H1 (cell line): ENCODE data around the gene HIVEP2. TPM values are rescaled to one million over a fixed set of nuclear protein-coding genes. Genes with fewer than 3 reads are reported as not detected.

Source experiments
- CTCF ChIA-PET: fragments of 300-600 bp; sonication (Branson Sonifier 250); formaldehyde crosslinking; loops from one replicate; lab custom pipeline; 2021; ENCODE audit not compliant: partially characterized antibody; lab: Charles Lee
- POLR2A ChIA-PET: fragments of 300-600 bp; sonication (Branson Sonifier 250); formaldehyde crosslinking; loops from one replicate; lab custom pipeline; 2021; ENCODE audit warnings: inconsistent platforms; ENCODE audit not compliant: partially characterized antibody; lab: Charles Lee
- DNase-seq, 2 experiments: peaks; one replicate each; pipeline versions ENCODE4 v3.0.0 to v3.0.0-alpha.2; 2010 to 2022; ENCODE audit warnings: low spot score in 2 of 2, low read depth in 1 of 2, mixed read lengths in 1 of 2
- FAIRE-seq: peaks from 2 replicates; lab custom pipeline; 2011; peaks lifted over from hg19 to GRCh38; lab: Jason Lieb, UNC
- H2AFZ ChIP-seq: 2 replicates; pipeline ENCODE4 v1.8.1; 2012; ENCODE audit warnings: low read length, inconsistent platforms
- H2AK5ac ChIP-seq: 2 replicates; pipeline ENCODE4 v1.6.1; 2013; ENCODE audit warnings: low read depth, low read length
- H2BK120ac ChIP-seq: replicated peaks from 2 replicates; pipeline ENCODE3; 2013; ENCODE audit warnings: low read depth, low read length, inconsistent platforms
- H2BK12ac ChIP-seq: 2 replicates; pipeline ENCODE4 v1.6.1; 2013; ENCODE audit warnings: low read depth, low read length
- H2BK15ac ChIP-seq: 2 replicates; pipeline ENCODE4 v1.6.1; 2013; ENCODE audit warnings: low read length
- H2BK20ac ChIP-seq: 2 replicates; pipeline ENCODE4 v1.6.1; 2013; ENCODE audit warnings: low read length
- H2BK5ac ChIP-seq: 2 replicates; pipeline ENCODE4 v1.6.1; 2013; ENCODE audit warnings: low read depth, low read length
- H3K14ac ChIP-seq: 2 replicates; pipeline ENCODE4 v1.6.1; 2013; ENCODE audit warnings: inconsistent platforms; ENCODE audit not compliant: insufficient read length
- H3K18ac ChIP-seq: 2 replicates; pipeline ENCODE4 v1.6.1; 2013; ENCODE audit warnings: low read length; ENCODE audit errors: extremely low read depth
- H3K23ac ChIP-seq: 2 replicates; pipeline ENCODE4 v1.6.1; 2013; ENCODE audit warnings: inconsistent platforms; ENCODE audit not compliant: insufficient read length
- H3K23me2 ChIP-seq: 2 replicates; pipeline ENCODE4 v1.6.1; 2013; ENCODE audit warnings: low read depth, low read length
- H3K27ac ChIP-seq: 2 replicates; pipeline ENCODE4 v1.6.1; 2011; ENCODE audit warnings: low read depth, low read length, inconsistent platforms
- H3K27me3 ChIP-seq, 4 experiments: replicated peaks in 1 of 4; 1 replicate in 1 of 4; 2 replicates in 3 of 4; pipeline versions ENCODE4 v1.6.1 to v1.8.1; 2011 to 2013; ENCODE audit warnings: low read length in 3 of 4, mild to moderate bottlenecking in 3 of 4, inconsistent platforms in 2 of 4, mixed read lengths in 2 of 4, moderate library complexity in 1 of 4; ENCODE audit not compliant: control insufficient read depth in 3 of 4, insufficient read depth in 3 of 4; ENCODE audit errors: extremely low read depth in 1 of 4
- H3K36me3 ChIP-seq, 4 experiments: 2 replicates each; pipeline versions ENCODE4 v1.6.1 to v1.8.1; 2011 to 2013; ENCODE audit warnings: mild to moderate bottlenecking in 4 of 4, low read length in 3 of 4, moderate library complexity in 2 of 4, control low read depth in 1 of 4, inconsistent platforms in 1 of 4; ENCODE audit not compliant: insufficient read depth in 4 of 4, control insufficient read depth in 2 of 4
- H3K4ac ChIP-seq: replicated peaks from 2 replicates; pipeline ENCODE3; 2013; ENCODE audit warnings: low read length, low read depth, mixed read lengths, inconsistent platforms; ENCODE audit not compliant: insufficient read length
- H3K4me1 ChIP-seq, 4 experiments: replicated peaks in 1 of 4; 1 replicate in 1 of 4; 2 replicates in 3 of 4; pipeline versions ENCODE4 v1.6.1 to v1.8.1; 2011 to 2013; ENCODE audit warnings: low read length in 3 of 4, inconsistent platforms in 2 of 4, mixed read lengths in 1 of 4; ENCODE audit not compliant: insufficient read depth in 4 of 4, control insufficient read depth in 3 of 4
- H3K4me2 ChIP-seq, 2 experiments: 2 replicates each; pipeline versions ENCODE4 v1.6.1 to v1.8.1; 2011 to 2013; ENCODE audit warnings: low read depth in 2 of 2, low read length in 2 of 2, control low read depth in 1 of 2, inconsistent platforms in 1 of 2, mild to moderate bottlenecking in 1 of 2; ENCODE audit not compliant: insufficient read depth in 1 of 2
- H3K4me3 ChIP-seq, 4 experiments: fragments of 200-600, 300-600 bp in 1 of 4; sonication (generic), shearing (Covaris generic), sonication (Bioruptor Twin) in 1 of 4; 2 replicates each; pipeline versions ENCODE4 v1.5.1 to v1.8.1; 2011 to 2016; ENCODE audit warnings: low read length in 4 of 4, low read depth in 3 of 4, control low read depth in 2 of 4, inconsistent platforms in 2 of 4, mild to moderate bottlenecking in 2 of 4, mixed read lengths in 1 of 4, moderate library complexity in 1 of 4; ENCODE audit not compliant: insufficient read depth in 2 of 4; ENCODE audit errors: extremely low read depth in 1 of 4
- H3K56ac ChIP-seq: replicated peaks from 2 replicates; pipeline ENCODE3; 2013; ENCODE audit warnings: low read depth, mild to moderate bottlenecking, mixed read lengths, low read length, inconsistent platforms; ENCODE audit not compliant: insufficient read length
- H3K79me1 ChIP-seq: 2 replicates; pipeline ENCODE4 v1.6.1; 2013; ENCODE audit warnings: low read depth, low read length, control low read depth
- H3K79me2 ChIP-seq, 2 experiments: 2 replicates each; pipeline versions ENCODE4 v1.6.1 to v1.8.1; 2012 to 2013; ENCODE audit warnings: low read length in 2 of 2, mild to moderate bottlenecking in 2 of 2, inconsistent platforms in 1 of 2; ENCODE audit not compliant: insufficient read depth in 2 of 2, control insufficient read depth in 1 of 2
- H3K9ac ChIP-seq, 4 experiments: replicated peaks in 1 of 4; 1 replicate in 1 of 4; 2 replicates in 3 of 4; pipeline versions ENCODE4 v1.6.1 to v1.8.1; 2011 to 2013; ENCODE audit warnings: low read depth in 3 of 4, low read length in 3 of 4, control low read depth in 2 of 4, mild to moderate bottlenecking in 2 of 4, moderate library complexity in 2 of 4, inconsistent platforms in 1 of 4; ENCODE audit errors: extremely low read depth in 1 of 4
- H3K9me3 ChIP-seq, 2 experiments: 2 replicates each; pipeline versions ENCODE4 v1.6.1 to v1.8.1; 2012 to 2013; ENCODE audit warnings: mild to moderate bottlenecking in 2 of 2, moderate library complexity in 2 of 2, control low read depth in 1 of 2, inconsistent platforms in 1 of 2, low read depth in 1 of 2, low read length in 1 of 2, mixed read lengths in 1 of 2; ENCODE audit not compliant: insufficient read depth in 2 of 2
- H4K20me1 ChIP-seq, 2 experiments: replicated peaks in 1 of 2; 2 replicates each; pipeline versions ENCODE3 to v1.8.1; 2011 to 2013; ENCODE audit warnings: inconsistent platforms in 2 of 2, low read length in 2 of 2, mild to moderate bottlenecking in 1 of 2; ENCODE audit not compliant: insufficient read depth in 2 of 2, control insufficient read depth in 1 of 2
- H4K5ac ChIP-seq: 2 replicates; pipeline ENCODE4 v1.6.1; 2013; ENCODE audit warnings: low read length, low read depth, mixed read lengths, inconsistent platforms; ENCODE audit not compliant: insufficient read length
- H4K8ac ChIP-seq: 2 replicates; pipeline ENCODE4 v1.8.0; 2013; ENCODE audit warnings: mild to moderate bottlenecking, moderate library complexity, low read length, inconsistent platforms; ENCODE audit not compliant: insufficient read depth; ENCODE audit errors: extremely low read depth
- H4K91ac ChIP-seq: replicated peaks from 2 replicates; pipeline ENCODE3; 2013; ENCODE audit warnings: low read length, mixed read lengths, inconsistent platforms; ENCODE audit not compliant: insufficient read length
- BCL11A ChIP-seq, 2 experiments: IDR thresholded peaks; one replicate each; pipeline ENCODE4 v1.6.1; 2011; ENCODE audit warnings: low read depth in 2 of 2, low read length in 2 of 2, mild to moderate bottlenecking in 2 of 2
- CBX5 ChIP-seq: fragments of 300-800, 300-1000 bp; sonication (generic); IDR thresholded peaks from 2 replicates; pipeline ENCODE4 v1.7.1; 2016; ENCODE audit warnings: antibody characterized with exemption, low read length, low read depth
- EP300 ChIP-seq, 2 experiments: IDR thresholded peaks; 1 replicate in 1 of 2; 2 replicates in 1 of 2; pipeline ENCODE4 v1.6.1; 2011 to 2012; ENCODE audit warnings: low read depth in 2 of 2, low read length in 2 of 2, mild to moderate bottlenecking in 2 of 2, borderline replicate concordance in 1 of 2, inconsistent platforms in 1 of 2, moderate library complexity in 1 of 2
- FOSL1 ChIP-seq: IDR thresholded peaks from 2 replicates; pipeline ENCODE4 v1.6.1; 2011; ENCODE audit warnings: mild to moderate bottlenecking, low read depth, low read length, moderate library complexity; ENCODE audit not compliant: insufficient read depth
- GTF2F1 ChIP-seq: IDR thresholded peaks from 2 replicates; pipeline ENCODE4 v1.6.1; 2012; ENCODE audit warnings: low read depth, low read length, improper control_type of control experiment, borderline replicate concordance
- PHF8 ChIP-seq: fragments of 200-600 bp; sonication (generic); conservative IDR thresholded peaks from 2 replicates; pipeline ENCODE4 v1.7.1; 2012; ENCODE audit warnings: low read depth, mild to moderate bottlenecking, inconsistent platforms, low read length, moderate library complexity
- SIN3A ChIP-seq, 2 experiments: IDR thresholded peaks in 1 of 2; conservative IDR thresholded peaks in 1 of 2; 2 replicates each; pipeline ENCODE4 v1.6.1; 2011 to 2012; ENCODE audit warnings: low read length in 2 of 2, improper control_type of control experiment in 1 of 2, low read depth in 1 of 2, mild to moderate bottlenecking in 1 of 2
- ZNF274 ChIP-seq: IDR thresholded peaks from 2 replicates; pipeline ENCODE4 v1.7.0; 2012; ENCODE audit warnings: low read length, borderline replicate concordance; ENCODE audit errors: extremely low read depth
- WGBS, 2 experiments: shearing (Covaris generic) in 1 of 2; methylation state at CpG; one replicate each; pipeline versions ENCODE4 v1.1.6 to v1.1.7; 2013 to 2015; ENCODE audit warnings: low lambda C conversion rate in 2 of 2, mixed read lengths in 2 of 2, inconsistent platforms in 1 of 2, low coverage in 1 of 2, missing lambda C conversion rate in 1 of 2; ENCODE audit not compliant: insufficient replicate concordance in 2 of 2, insufficient coverage in 1 of 2, insufficient read length in 1 of 2; ENCODE audit errors: extremely low coverage in 1 of 2, missing lambda C conversion rate in 1 of 2; 5-methylcytosine and 5-hydroxymethylcytosine counted together
- polyA plus RNA-seq, 7 experiments: library from polyadenylated mRNA; depleted of rRNA in 3 of 7; stranded (reverse) in 5 of 7; unstranded in 2 of 7; fragments of >200 nt in 5 of 7; fragments of 200-250 nt in 2 of 7; gene quantifications; 1 replicate in 5 of 7; 2 replicates in 1 of 7; 4 replicates in 1 of 7; pipeline versions ENCODE4 v1.2.1 to v1.2.3, GENCODE V29; 2011 to 2013; ENCODE audit warnings: missing spikeins in 2 of 7, mixed read lengths in 2 of 7
- total RNA-seq: library from RNA; stranded (reverse); fragmentation: NEBNext Ultra II Directional; extraction: Animal tissue kit (Norgen Biotek cat#: 25700); gene quantifications from 2 replicates; pipeline ENCODE4 v1.2.1, GENCODE V29; 2021
- TF ChIP-seq, protein P1 (sequence below): IDR thresholded peaks from 2 replicates; pipeline ENCODE4 v1.6.1; 2012; ENCODE audit warnings: inconsistent platforms

Gene HIVEP2
- total and polyA plus RNA-seq, 2 of the 8 experiments (the other 6 are each of a cell fraction or from before 2014, with no cell fraction given) = 2.2 to 6.1 TPM

DNA sequence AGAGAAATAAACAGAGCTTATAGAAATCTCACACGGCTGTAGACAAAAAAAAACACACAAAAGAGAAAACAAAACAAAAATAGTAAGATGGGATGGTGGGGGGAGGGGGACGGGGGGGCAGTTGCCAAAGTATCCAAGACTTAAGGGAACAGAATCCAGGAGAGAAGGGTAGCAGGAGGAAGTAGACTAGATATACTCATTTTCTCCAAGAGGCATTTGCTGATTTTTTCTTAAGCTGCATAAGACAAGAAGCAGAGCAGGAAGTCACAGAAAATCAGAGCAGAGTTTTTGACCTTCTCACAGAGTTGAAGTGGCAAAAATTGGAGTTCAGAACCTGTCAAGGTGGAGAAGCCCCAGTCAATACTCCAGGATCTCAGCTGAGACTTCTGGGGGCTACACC, 237.7 kb downstream of the HIVEP2 start:
- H3K18ac ChIP-seq = no peak overlapping the region
- 75% methylated on average over 2 of the region's 2 CpGs; no CpG with 5 or more reads in 1 of the 2 experiments for WGBS, 2 experiments
- FAIRE-seq = no peak

More for the DNA sequence above, 237.7 kb downstream of the HIVEP2 start:
- H4K91ac ChIP-seq = no peak overlapping the region
- no peaks in the 10 kb centered on the region for H3K79me1 ChIP-seq
- H2BK12ac ChIP-seq = no peak overlapping the region
- H3K36me3 ChIP-seq = no peaks in the 10 kb centered on the region
- H3K23ac ChIP-seq = no peak overlapping the region
- H3K4me3 ChIP-seq = no peak overlapping the region
- peaks cover 0 to 1% (median 0%) of the 10 kb centered on the region in 4 experiments; a peak in 1 of 7 replicates for H3K27me3 ChIP-seq
- CTCF ChIA-PET = interaction anchor here (0.8 to 2.1 kb wide), 3 partner anchors 9 to 13 kb away, joined by 3 to 4 read pairs (median 3); no protein-coding TSS in a partner anchor
- no peak overlapping the region for H2BK15ac ChIP-seq
- H3K9me3 ChIP-seq = no peaks in the 10 kb centered on the region
- no peak overlapping the region for H3K4ac ChIP-seq
- no peak overlapping the region for H2AFZ ChIP-seq
- no peaks in the 10 kb centered on the region for H4K20me1 ChIP-seq
- H3K4me1 ChIP-seq = peaks cover 2 to 8% (median 4%) of the 10 kb centered on the region in 4 experiments; a peak in 3 of 7 replicates
- H3K23me2 ChIP-seq = peaks cover 2% of the 10 kb centered on the region; the same call in 1 of the 2 replicates
- no peak overlapping the region for H3K27ac ChIP-seq
- H4K5ac ChIP-seq = no peak overlapping the region
- H4K8ac ChIP-seq = no peak overlapping the region
- H3K56ac ChIP-seq = no peak overlapping the region
- H2BK20ac ChIP-seq = no peak overlapping the region
- H2BK120ac ChIP-seq = no peak overlapping the region
- H3K9ac ChIP-seq = no peak overlapping the region
- no peak for DNase-seq
- H3K4me2 ChIP-seq = no peak overlapping the region
- POLR2A ChIA-PET = no interaction called here
- H3K14ac ChIP-seq = no peak overlapping the region
- no peak overlapping the region for H2AK5ac ChIP-seq
- TF ChIP-seq SIN3A (conservative IDR thresholded peaks at IDR 0.05 in 1 of 2, IDR thresholded peaks at IDR 0.05 in 1 of 2; ENCODE audit: low read depth in 1 of 2, low read length in 2 of 2) = no peak
- no peak for TF ChIP-seq ZNF274
- no peak for TF ChIP-seq FOSL1
- TF ChIP-seq CBX5 = no peak
- TF ChIP-seq, protein P1, sequence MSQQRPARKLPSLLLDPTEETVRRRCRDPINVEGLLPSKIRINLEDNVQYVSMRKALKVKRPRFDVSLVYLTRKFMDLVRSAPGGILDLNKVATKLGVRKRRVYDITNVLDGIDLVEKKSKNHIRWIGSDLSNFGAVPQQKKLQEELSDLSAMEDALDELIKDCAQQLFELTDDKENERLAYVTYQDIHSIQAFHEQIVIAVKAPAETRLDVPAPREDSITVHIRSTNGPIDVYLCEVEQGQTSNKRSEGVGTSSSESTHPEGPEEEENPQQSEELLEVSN = no peak
- TF ChIP-seq BCL11A (IDR thresholded peaks at IDR 0.05; ENCODE audit: low read depth in 2 of 2, low read length in 2 of 2) = no peak
- TF ChIP-seq EP300 (IDR thresholded peaks at IDR 0.05; ENCODE audit: borderline replicate concordance in 1 of 2, low read depth in 2 of 2, low read length in 2 of 2) = no peak
- TF ChIP-seq GTF2F1 = no peak
- no peak for TF ChIP-seq PHF8
- no peak overlapping the region for H2BK5ac ChIP-seq
- no peaks in the 10 kb centered on the region for H3K79me2 ChIP-seq
